Suprapubic skin (tissue), 4 donors: Measurements from ENCODE around the gene MC4R.

Experiments
- POLR2A ChIP-seq, 2 donors: fragments of 450-650 bp; IDR thresholded peaks; one replicate each; pipeline ENCODE4 v1.6.1; 2017; ENCODE audit warnings: antibody characterized with exemption in 2 of 2, mild to moderate bottlenecking in 2 of 2, moderate library complexity in 2 of 2
- POLR2AphosphoS5 ChIP-seq, 3 donors: sonication (generic); formaldehyde crosslinking; IDR thresholded peaks; one replicate each; pipeline ENCODE4 v1.6.1; 2017; ENCODE audit warnings: antibody characterized with exemption in 3 of 3

DNA sequence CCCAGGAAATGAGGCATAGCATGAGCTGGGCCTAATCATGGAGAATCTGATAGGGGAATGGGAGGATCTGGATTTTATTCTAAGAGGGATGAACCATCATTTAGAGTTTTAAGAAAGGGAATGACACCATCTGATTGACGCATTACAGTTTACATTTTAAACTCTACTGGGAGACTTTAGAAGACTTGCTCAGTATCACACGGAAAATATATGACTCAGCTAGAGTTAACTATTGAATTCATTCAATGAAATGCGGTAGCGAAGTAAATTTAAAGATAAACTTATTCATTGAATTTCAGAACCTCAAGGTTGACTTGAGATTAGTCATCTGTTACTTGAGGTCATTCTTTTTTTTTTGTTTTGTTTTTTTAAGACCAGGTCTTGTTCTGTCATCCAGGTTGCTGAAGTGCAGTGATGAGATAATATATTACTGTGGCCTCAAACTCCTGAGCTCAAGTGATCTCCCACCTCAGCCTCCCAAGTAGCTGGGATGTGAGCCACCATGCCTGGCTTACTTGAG is 25.0 kb downstream of the MC4R start:
- TF ChIP-seq POLR2AphosphoS5 (IDR thresholded peaks at IDR 0.05) (no peak), POLR2A (IDR thresholded peaks at IDR 0.05) (no peak)
